Gastroesophageal sphincter (tissue), 4 donors: ENCODE data around the gene FXYD6. TPM values are rescaled to one million over a fixed set of nuclear protein-coding genes. Genes with fewer than 3 reads are reported as not detected.

ENCODE experiments used
- ATAC-seq: fragments of 150-250 bp; one replicate; pipeline ENCODE4 v1.9.1; 2016; ENCODE audit warnings: mild to moderate bottlenecking, moderate library complexity
- H3K27ac ChIP-seq, 4 donors: fragments of 200-600 bp; sonication (generic) in 3 of 4; 1 replicate in 3 of 4; 2 replicates in 1 of 4; pipeline ENCODE4 v1.5.1; 2016 to 2019
- H3K27me3 ChIP-seq: fragments of 200-600 bp; sonication (generic); one replicate; pipeline ENCODE4 v1.5.1; 2019
- H3K36me3 ChIP-seq, 2 donors: fragments of 200-600 bp; sonication (generic); one replicate each; pipeline ENCODE4 v1.5.1; 2019; ENCODE audit warnings: control low read depth in 1 of 2
- H3K4me1 ChIP-seq, 3 donors: fragments of 200-600 bp; sonication (generic); 1 replicate in 2 of 3; 2 replicates in 1 of 3; pipeline ENCODE4 v1.5.1; 2016 to 2019; ENCODE audit warnings: control low read depth in 2 of 3
- H3K4me3 ChIP-seq, 2 donors: fragments of 200-600 bp; sonication (generic); one replicate each; pipeline ENCODE4 v1.5.1; 2019; ENCODE audit warnings: mild to moderate bottlenecking in 1 of 2, moderate library complexity in 1 of 2
- H3K9me3 ChIP-seq, 3 donors: fragments of 200-600 bp; sonication (generic); one replicate each; pipeline ENCODE4 v1.5.1; 2017 to 2019; ENCODE audit warnings: control low read depth in 2 of 3
- CTCF ChIP-seq, 4 experiments: fragments of 200-600 bp in 2 of 4; fragments of 450-650 bp in 2 of 4; sonication (generic) in 1 of 4; IDR thresholded peaks; one replicate each; pipeline ENCODE4 v1.5.1; 2017 to 2019; ENCODE audit warnings: antibody characterized with exemption in 4 of 4, mild to moderate bottlenecking in 2 of 4, moderate library complexity in 2 of 4
- EP300 ChIP-seq: sonication (generic); formaldehyde crosslinking; IDR thresholded peaks from one replicate; pipeline ENCODE4 v1.6.1; 2017; ENCODE audit warnings: antibody characterized with exemption, mild to moderate bottlenecking
- POLR2A ChIP-seq, 2 donors: fragments of 450-650 bp; IDR thresholded peaks; one replicate each; pipeline ENCODE4 v1.6.1; 2017; ENCODE audit warnings: antibody characterized with exemption in 2 of 2, mild to moderate bottlenecking in 2 of 2, moderate library complexity in 1 of 2
- POLR2AphosphoS5 ChIP-seq: sonication (generic); formaldehyde crosslinking; IDR thresholded peaks from one replicate; pipeline ENCODE4 v1.6.1; 2017; ENCODE audit warnings: antibody characterized with exemption
- WGBS, 2 donors: methylation state at CpG; one replicate each; pipeline ENCODE4 v1.1.5; 2018; ENCODE audit warnings: low coverage in 1 of 2; 5-methylcytosine and 5-hydroxymethylcytosine counted together
- total RNA-seq, 4 donors: library from RNA; depleted of rRNA; stranded (reverse); fragments of >200 nt; gene quantifications; one replicate each; pipeline ENCODE4 v1.1.0, GENCODE V29; 2016

The FXYD6 gene
- total RNA-seq, 4 donors from 2014 or later, result 28.6 to 76.7 (median 74.4) TPM

GRCh38 chr11:117794135-117794534, 82.3 kb downstream of the FXYD6 start:
- 73 to 83% methylated on average over 7 to 10 of the region's 10 CpGs for WGBS, 2 donors
- no peak for ATAC-seq
- Histone ChIP-seq H3K27ac (no peak overlapping the region), H3K36me3 (no peaks in the 10 kb centered on the region), H3K9me3 (no peaks in the 10 kb centered on the region), H3K4me3 (no peak overlapping the region), H3K4me1 (peaks cover 0 to 21% (median 18%) of the 10 kb centered on the region in 3 donors), H3K27me3 (peaks cover 65% of the 10 kb centered on the region)
- no peak for TF ChIP-seq EP300
- TF ChIP-seq CTCF (IDR thresholded peaks at IDR 0.05), result no peak
- no peak for TF ChIP-seq POLR2AphosphoS5
- TF ChIP-seq POLR2A (IDR thresholded peaks at IDR 0.05), result no peak

GRCh38 chr11:117793583-117793982, 82.9 kb downstream of the FXYD6 start:
- no peak overlapping the region for H3K27ac ChIP-seq
- H3K4me3 ChIP-seq, result no peak overlapping the region
- WGBS, 2 donors, result 87 to 88% methylated on average over 8 to 9 of the region's 9 CpGs
- no peaks in the 10 kb centered on the region for H3K36me3 ChIP-seq
- no peak for ATAC-seq
- no peaks in the 10 kb centered on the region for H3K9me3 ChIP-seq
- TF ChIP-seq CTCF (IDR thresholded peaks at IDR 0.05) (no peak), POLR2A (IDR thresholded peaks at IDR 0.05) (no peak), EP300 (no peak), POLR2AphosphoS5 (no peak)
- peaks cover 0 to 21% (median 18%) of the 10 kb centered on the region in 3 donors for H3K4me1 ChIP-seq
- H3K27me3 ChIP-seq, result peaks cover 65% of the 10 kb centered on the region

DNA sequence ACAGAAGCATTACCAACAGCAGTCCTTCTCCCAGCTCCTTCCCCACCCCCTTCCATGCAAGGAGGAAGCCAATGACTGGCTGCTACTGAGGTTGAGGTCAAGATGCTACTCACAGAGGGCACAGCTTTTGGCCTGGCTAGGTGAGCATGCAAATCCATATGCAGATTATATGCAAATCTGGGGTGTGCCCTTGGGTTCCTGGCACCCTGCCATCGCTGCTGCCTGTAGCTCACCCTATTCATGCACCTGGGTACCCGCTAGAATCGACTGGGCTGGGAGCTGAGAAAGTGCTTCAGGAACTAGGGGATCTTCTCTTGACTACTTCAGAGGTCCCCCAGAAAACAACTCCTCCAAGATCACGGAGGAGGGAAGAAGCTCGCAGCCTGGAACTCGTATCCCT, 83.5 kb downstream of the FXYD6 start:
- H3K4me1 ChIP-seq, result peaks cover 0 to 21% (median 18%) of the 10 kb centered on the region in 3 donors
- no peak overlapping the region for H3K27ac ChIP-seq
- 94% methylated on average over 4 of the region's 6 CpGs; no CpG with 5 or more reads in 1 of the 2 donors for WGBS, 2 donors
- peaks cover 62% of the 10 kb centered on the region for H3K27me3 ChIP-seq
- H3K36me3 ChIP-seq, result no peaks in the 10 kb centered on the region
- H3K4me3 ChIP-seq, result no peak overlapping the region
- no peaks in the 10 kb centered on the region for H3K9me3 ChIP-seq
- ATAC-seq, result no peak
- TF ChIP-seq POLR2AphosphoS5 (no peak), EP300 (no peak), POLR2A (IDR thresholded peaks at IDR 0.05) (no peak), CTCF (IDR thresholded peaks at IDR 0.05) (no peak)

GRCh38 chr11:117792241-117792640, 84.2 kb downstream of the FXYD6 start:
- Histone ChIP-seq H3K4me1 (peaks cover 0 to 18% (median 18%) of the 10 kb centered on the region in 3 donors), H3K27ac (no peak overlapping the region), H3K27me3 (peaks cover 55% of the 10 kb centered on the region), H3K9me3 (no peaks in the 10 kb centered on the region), H3K36me3 (no peaks in the 10 kb centered on the region), H3K4me3 (no peak overlapping the region)
- ATAC-seq, result no peak
- WGBS, 2 donors, result 67% methylated on average over 1 of the region's 5 CpGs; no CpG with 5 or more reads in 1 of the 2 donors
- no peak for TF ChIP-seq POLR2A (IDR thresholded peaks at IDR 0.05)
- no peak for TF ChIP-seq EP300
- TF ChIP-seq POLR2AphosphoS5, result no peak
- TF ChIP-seq CTCF (IDR thresholded peaks at IDR 0.05), result no peak

GRCh38 chr11:117790279-117790678, 86.2 kb downstream of the FXYD6 start:
- H3K9me3 ChIP-seq, result no peaks in the 10 kb centered on the region
- no peak for ATAC-seq
- H3K27me3 ChIP-seq, result peaks cover 45% of the 10 kb centered on the region
- H3K4me1 ChIP-seq, result no peaks in the 10 kb centered on the region
- WGBS, 2 donors, result 62 to 90% methylated on average over 3 of the region's 3 CpGs
- TF ChIP-seq EP300, result no peak
- no peak for TF ChIP-seq POLR2AphosphoS5
- TF ChIP-seq POLR2A (IDR thresholded peaks at IDR 0.05), result no peak
- TF ChIP-seq CTCF (IDR thresholded peaks at IDR 0.05), result no peak
- H3K4me3 ChIP-seq, result no peak overlapping the region
- H3K36me3 ChIP-seq, result no peaks in the 10 kb centered on the region
- H3K27ac ChIP-seq, result no peak overlapping the region
